Ishikawa (cell line): ENCODE results near the gene ELP4.

Experiments
- CEBPB ChIP-seq: IDR thresholded peaks from 2 replicates; pipeline ENCODE4 v1.6.1; 2012
- CREB1 ChIP-seq: IDR thresholded peaks from 2 replicates; pipeline ENCODE4 v1.6.1; 2012; ENCODE audit warnings: low read depth
- EGR1 ChIP-seq: IDR thresholded peaks from 2 replicates; pipeline ENCODE4 v1.6.1; 2012
- EP300 ChIP-seq: IDR thresholded peaks from 2 replicates; pipeline ENCODE4 v1.6.1; 2012; ENCODE audit warnings: borderline replicate concordance
- FOXM1 ChIP-seq: IDR thresholded peaks from 2 replicates; pipeline ENCODE4 v1.6.1; 2012; ENCODE audit warnings: low read depth, borderline replicate concordance
- MAX ChIP-seq: IDR thresholded peaks from 2 replicates; pipeline ENCODE4 v1.6.1; 2012
- NFIC ChIP-seq: IDR thresholded peaks from 2 replicates; pipeline ENCODE4 v1.6.1; 2012
- RAD21 ChIP-seq: IDR thresholded peaks from 2 replicates; pipeline ENCODE4 v1.6.1; 2012; ENCODE audit warnings: low read depth
- REST ChIP-seq: IDR thresholded peaks from 2 replicates; pipeline ENCODE4 v1.6.1; 2012; ENCODE audit warnings: low read depth, mild to moderate bottlenecking
- TAF1 ChIP-seq: IDR thresholded peaks from 2 replicates; pipeline ENCODE4 v1.6.1; 2012; ENCODE audit warnings: low read depth, mild to moderate bottlenecking
- TCF12 ChIP-seq: IDR thresholded peaks from 2 replicates; pipeline ENCODE4 v1.6.1; 2012; ENCODE audit warnings: low read depth
- USF1 ChIP-seq: IDR thresholded peaks from 2 replicates; pipeline ENCODE4 v1.6.1; 2012
- YY1 ChIP-seq: IDR thresholded peaks from 2 replicates; pipeline ENCODE4 v1.6.1; 2012; ENCODE audit warnings: low read depth
- ZBTB7A ChIP-seq: IDR thresholded peaks from 2 replicates; pipeline ENCODE4 v1.6.1; 2012; ENCODE audit warnings: low read depth

- no peak for TF ChIP-seq RAD21
- TF ChIP-seq EGR1: no peak
- TF ChIP-seq REST: no peak
- no peak for TF ChIP-seq USF1
- TF ChIP-seq ZBTB7A: no peak
- TF ChIP-seq TAF1: no peak
- TF ChIP-seq EP300: no peak
- no peak for TF ChIP-seq NFIC
- no peak for TF ChIP-seq MAX
- TF ChIP-seq FOXM1: no peak
- TF ChIP-seq YY1: no peak
- TF ChIP-seq TCF12: no peak
- TF ChIP-seq CEBPB: no peak
- no peak for TF ChIP-seq CREB1
Measured at GRCh38 chr11:31655483-31655882, 145.9 kb downstream of the ELP4 start.
